DOHH2 (cell line): Measurements from ENCODE around the gene NAA30.
A peak's percentile ranks its signal among the peaks of the same experiment; 100 is the strongest.

ENCODE experiments used
- H3F3A ChIP-seq: fragments of 200-600 bp; sonication (generic), shearing (Covaris generic); 2 replicates; pipeline ENCODE4 v1.6.0; 2016; ENCODE audit warnings: antibody characterized with exemption, mild to moderate bottlenecking; ENCODE audit not compliant: control insufficient read depth, insufficient read depth
- H3K27ac ChIP-seq: fragments of 200-600 bp; sonication (generic); 2 replicates; pipeline ENCODE4 v1.5.1; 2014; ENCODE audit warnings: low read depth, mild to moderate bottlenecking, low read length, moderate library complexity
- H3K27me3 ChIP-seq: fragments of 200-600 bp; sonication (generic); 2 replicates; pipeline ENCODE4 v1.6.1; 2014; ENCODE audit warnings: mild to moderate bottlenecking, low read length, mixed read lengths; ENCODE audit not compliant: control insufficient read depth
- H3K36me3 ChIP-seq: fragments of 200-600 bp; sonication (generic); 2 replicates; pipeline ENCODE4 v1.6.1; 2014; ENCODE audit warnings: mild to moderate bottlenecking, low read length, moderate library complexity, mixed read lengths; ENCODE audit not compliant: control insufficient read depth
- H3K4me1 ChIP-seq: fragments of 200-600 bp; sonication (generic); 2 replicates; pipeline ENCODE4 v1.6.1; 2014; ENCODE audit warnings: mild to moderate bottlenecking, low read length, mixed read lengths; ENCODE audit not compliant: control insufficient read depth
- H3K4me2 ChIP-seq: fragments of 200-600 bp; sonication (generic); 2 replicates; pipeline ENCODE4 v1.6.0; 2014; ENCODE audit warnings: mild to moderate bottlenecking, low read length, moderate library complexity
- H3K4me3 ChIP-seq: fragments of 200-600 bp; sonication (generic); 2 replicates; pipeline ENCODE4 v1.5.1; 2014; ENCODE audit warnings: mild to moderate bottlenecking, low read length, mixed read lengths
- H3K79me2 ChIP-seq: fragments of 200-600 bp; sonication (generic); 2 replicates; pipeline ENCODE4 v1.6.1; 2014; ENCODE audit warnings: mild to moderate bottlenecking, low read length, mixed read lengths; ENCODE audit not compliant: control insufficient read depth
- H3K9me2 ChIP-seq: fragments of 200-600 bp; sonication (generic); replicated peaks from 2 replicates; pipeline ENCODE4 v1.6.1; 2014; ENCODE audit warnings: mild to moderate bottlenecking, low read length, mixed read lengths; ENCODE audit not compliant: control insufficient read depth
- H3K9me3 ChIP-seq: fragments of 200-600 bp; sonication (generic); 2 replicates; pipeline ENCODE4 v1.6.1; 2014; ENCODE audit warnings: antibody characterized with exemption, low read length, mixed read lengths; ENCODE audit not compliant: control insufficient read depth, insufficient read depth
- H4K20me1 ChIP-seq: fragments of 200-600 bp; sonication (generic); 2 replicates; pipeline ENCODE4 v1.6.0; 2014; ENCODE audit warnings: low read depth, mild to moderate bottlenecking, antibody characterized with exemption, low read length, moderate library complexity; ENCODE audit not compliant: control insufficient read depth, insufficient read depth
- CTCF ChIP-seq: fragments of 200-600 bp; sonication (generic); IDR thresholded peaks from one replicate; pipeline ENCODE4 v1.5.1; 2014; ENCODE audit warnings: antibody characterized with exemption, mild to moderate bottlenecking, low read depth, low read length; ENCODE audit not compliant: poor library complexity, severe bottlenecking
- EZH2phosphoT487 ChIP-seq: fragments of 200-600 bp; sonication (generic); IDR thresholded peaks from 2 replicates; pipeline ENCODE4 v1.6.1; 2017; ENCODE audit warnings: borderline replicate concordance, mild to moderate bottlenecking, antibody characterized with exemption, low read length, moderate library complexity, mixed read lengths

Gene NAA30

GRCh38 chr14:57383125-57383745 lies 7.2 kb upstream of the NAA30 start:
- H3K4me3 ChIP-seq = no peak overlapping the region
- no peaks in the 10 kb centered on the region for H3F3A ChIP-seq
- no peaks in the 10 kb centered on the region for H3K9me3 ChIP-seq
- H3K27ac ChIP-seq = no peak overlapping the region
- H3K27me3 ChIP-seq = no peaks in the 10 kb centered on the region
- H3K4me2 ChIP-seq = no peak overlapping the region
- no peaks in the 10 kb centered on the region for H3K36me3 ChIP-seq
- H4K20me1 ChIP-seq = no peaks in the 10 kb centered on the region
- H3K9me2 ChIP-seq = no peaks in the 10 kb centered on the region
- no peaks in the 10 kb centered on the region for H3K4me1 ChIP-seq
- TF ChIP-seq CTCF (no peak), EZH2phosphoT487 (no peak)
- no peaks in the 10 kb centered on the region for H3K79me2 ChIP-seq

DNA sequence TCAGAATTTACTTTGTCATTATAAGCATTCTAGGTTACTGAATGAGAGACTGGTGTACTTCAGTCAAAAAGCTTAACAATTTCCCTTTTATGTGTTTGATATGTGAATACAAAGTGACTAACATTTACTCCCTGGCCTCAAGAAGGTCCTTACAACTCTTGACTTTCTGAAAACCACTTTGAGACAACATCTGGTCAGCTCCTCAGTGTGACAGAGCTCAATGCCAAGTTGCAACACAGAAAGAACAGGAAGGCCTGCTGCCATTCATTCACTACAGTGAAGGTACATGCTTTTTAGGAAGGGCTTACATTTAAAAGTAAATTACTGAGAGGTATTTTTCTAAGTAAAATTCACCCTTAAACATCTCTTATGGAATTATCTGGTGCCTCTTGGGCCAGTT lies 2.3 kb upstream of the NAA30 start:
- H3K27ac ChIP-seq = no peak overlapping the region
- no peak overlapping the region for H3K4me3 ChIP-seq
- no peak for TF ChIP-seq EZH2phosphoT487
- no peak for TF ChIP-seq CTCF
- no peaks in the 10 kb centered on the region for H3K27me3 ChIP-seq
- no peak overlapping the region for H3K4me2 ChIP-seq
- peaks cover 20% of the 10 kb centered on the region for H3K36me3 ChIP-seq
- H3K79me2 ChIP-seq = peaks cover 26% of the 10 kb centered on the region
- H4K20me1 ChIP-seq = no peaks in the 10 kb centered on the region; the same call in 1 of the 2 replicates
- no peaks in the 10 kb centered on the region for H3F3A ChIP-seq
- peaks cover 26% of the 10 kb centered on the region for H3K4me1 ChIP-seq
- H3K9me3 ChIP-seq = no peaks in the 10 kb centered on the region
- no peaks in the 10 kb centered on the region for H3K9me2 ChIP-seq

DNA sequence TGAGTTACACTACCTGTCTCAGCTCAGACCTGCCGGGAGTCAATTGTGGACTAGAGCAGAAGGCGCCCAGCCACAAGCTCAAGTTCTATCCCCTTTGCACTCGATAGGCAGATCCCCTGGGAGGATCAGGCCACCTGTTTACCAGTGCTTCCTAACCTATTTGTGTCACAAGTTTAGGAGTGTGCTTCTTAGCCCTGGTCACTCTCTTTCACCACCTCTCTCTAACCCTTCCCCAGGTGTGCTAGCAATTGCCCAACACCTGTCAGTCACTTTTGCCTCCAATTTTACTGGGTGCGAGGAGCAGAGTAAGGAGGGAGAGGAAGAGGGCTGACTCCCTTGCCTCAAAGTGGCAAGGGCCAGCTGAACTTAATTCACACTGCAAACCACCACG lies 745 bp upstream of the NAA30 start:
- no peaks in the 10 kb centered on the region; the same call in 1 of the 2 replicates for H4K20me1 ChIP-seq
- H3K4me3 ChIP-seq = peak overlapping the region; percentile 78
- no peak for TF ChIP-seq EZH2phosphoT487
- TF ChIP-seq CTCF = no peak
- H3K4me1 ChIP-seq = peaks cover 28% of the 10 kb centered on the region
- H3F3A ChIP-seq = no peaks in the 10 kb centered on the region
- H3K27me3 ChIP-seq = no peaks in the 10 kb centered on the region
- H3K27ac ChIP-seq = peak overlapping the region; percentile 43
- peaks cover 33% of the 10 kb centered on the region for H3K36me3 ChIP-seq
- H3K4me2 ChIP-seq = peak overlapping the region; percentile 75
- H3K79me2 ChIP-seq = peaks cover 42% of the 10 kb centered on the region
- no peaks in the 10 kb centered on the region for H3K9me2 ChIP-seq
- no peaks in the 10 kb centered on the region for H3K9me3 ChIP-seq
